Kidney (tissue), 14 donors: Measurements from ENCODE around the gene SGCD. TPM values are rescaled to one million over a fixed set of nuclear protein-coding genes. Genes with fewer than 3 reads are reported as not detected.

ENCODE experiments used
- DNase-seq, 5 donors: peaks; one replicate each; pipeline ENCODE4 v3.0.0-alpha.2; 2013 to 2020
- FAIRE-seq: peaks from 2 replicates; lab custom pipeline; 2012; peaks lifted over from hg19 to GRCh38; lab: Jason Lieb, UNC
- H3K27ac ChIP-seq, 2 donors: one replicate each; pipeline ENCODE4 v1.7.0; 2013; ENCODE audit warnings: low read depth in 2 of 2, low read length in 2 of 2, inconsistent platforms in 1 of 2
- H3K27me3 ChIP-seq: one replicate; pipeline ENCODE4 v1.7.1; 2013; ENCODE audit warnings: low read length, inconsistent platforms; ENCODE audit not compliant: control insufficient read depth, insufficient read depth
- H3K36me3 ChIP-seq, 3 donors: one replicate each; pipeline versions ENCODE4 v1.7.0 to v1.7.1; 2013; ENCODE audit warnings: low read length in 3 of 3, control low read depth in 1 of 3, inconsistent platforms in 1 of 3; ENCODE audit not compliant: insufficient read depth in 3 of 3, control insufficient read depth in 2 of 3
- H3K4me1 ChIP-seq, 3 donors: one replicate each; pipeline versions ENCODE4 v1.7.0 to v1.7.1; 2013; ENCODE audit warnings: low read length in 3 of 3, inconsistent platforms in 1 of 3, low read depth in 1 of 3; ENCODE audit not compliant: control insufficient read depth in 2 of 3, insufficient read depth in 2 of 3
- H3K4me3 ChIP-seq, 3 donors: one replicate each; pipeline versions ENCODE4 v1.7.0 to v1.8.1; 2013; ENCODE audit warnings: low read length in 3 of 3, control low read depth in 1 of 3, inconsistent platforms in 1 of 3
- H3K9ac ChIP-seq, 3 donors: one replicate each; pipeline versions ENCODE4 v1.7.0 to v1.7.1; 2013; ENCODE audit warnings: low read length in 3 of 3, control low read depth in 1 of 3, inconsistent platforms in 1 of 3
- H3K9me3 ChIP-seq, 3 donors: one replicate each; pipeline versions ENCODE4 v1.7.0 to v1.7.1; 2013; ENCODE audit warnings: low read length in 3 of 3, control low read depth in 1 of 3, inconsistent platforms in 1 of 3; ENCODE audit not compliant: control insufficient read depth in 2 of 3, insufficient read depth in 1 of 3
- intact Hi-C: fragments of 100-400 bp; cut with DNase I; formaldehyde crosslinking; loops from one replicate; pipeline ENCODE4 v1.11.1; 2022
- polyA plus RNA-seq: library from polyadenylated mRNA; stranded (reverse); fragments of 350-450 nt; fragmentation: Illumina TruSeq; extraction: RNeasy Lipid Tissue Mini Kit (QIAGEN cat#74804); gene quantifications from one replicate; pipeline ENCODE4 v1.2.3, GENCODE V29; 2014; ENCODE audit warnings: low read depth, low replicate concordance; ENCODE audit not compliant: insufficient read depth
- total RNA-seq: library from RNA; stranded (reverse); fragmentation: NEBNext Ultra II Directional; extraction: Animal tissue kit (Norgen Biotek cat#: 25700); gene quantifications from one replicate; pipeline ENCODE4 v1.2.1, GENCODE V29; 2021
- TF ChIP-seq, protein P1 (sequence below): IDR thresholded peaks from 3 replicates; pipeline ENCODE4 v1.5.1; 2012; ENCODE audit warnings: mild to moderate bottlenecking, moderate library complexity, borderline replicate concordance; ENCODE audit not compliant: insufficient read depth; ENCODE audit errors: extremely low read depth
- donor health status: control.
- donor health status: control.
- donor health status: control.
- donor health status: control.
- donor health status: control.
- donor health status: DM: yes; HTN: yes; CAD: no.
- donor health status: Normal renal cell carcinoma (clear cell type).

SGCD gene
- total and polyA plus RNA-seq, 2 donors from 2014 or later, result 0.99 to 2.7 TPM

DNA sequence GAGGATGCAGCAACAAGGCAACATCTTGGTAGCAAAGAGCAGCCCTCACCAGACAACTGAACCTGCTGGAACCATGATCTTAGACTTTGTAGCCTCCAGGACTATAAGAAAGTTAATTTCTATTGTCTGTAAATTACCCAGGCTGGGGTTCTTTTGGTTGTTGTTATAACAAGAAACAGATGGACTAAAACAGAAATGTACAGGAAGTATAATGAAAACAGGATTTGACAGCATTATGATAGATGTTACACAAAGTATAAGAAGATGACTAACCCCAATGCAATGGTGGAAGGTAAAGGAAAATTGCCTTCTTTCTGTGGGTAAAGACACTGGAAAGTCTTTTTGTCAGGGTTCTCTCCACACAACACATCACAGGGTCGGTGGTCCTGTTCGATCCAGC is 204.2 kb downstream of the SGCD start:
- no peak for DNase-seq
- H3K4me3 ChIP-seq, result no peak overlapping the region
- intact Hi-C loops, result no loop called here
- TF ChIP-seq, protein P1, sequence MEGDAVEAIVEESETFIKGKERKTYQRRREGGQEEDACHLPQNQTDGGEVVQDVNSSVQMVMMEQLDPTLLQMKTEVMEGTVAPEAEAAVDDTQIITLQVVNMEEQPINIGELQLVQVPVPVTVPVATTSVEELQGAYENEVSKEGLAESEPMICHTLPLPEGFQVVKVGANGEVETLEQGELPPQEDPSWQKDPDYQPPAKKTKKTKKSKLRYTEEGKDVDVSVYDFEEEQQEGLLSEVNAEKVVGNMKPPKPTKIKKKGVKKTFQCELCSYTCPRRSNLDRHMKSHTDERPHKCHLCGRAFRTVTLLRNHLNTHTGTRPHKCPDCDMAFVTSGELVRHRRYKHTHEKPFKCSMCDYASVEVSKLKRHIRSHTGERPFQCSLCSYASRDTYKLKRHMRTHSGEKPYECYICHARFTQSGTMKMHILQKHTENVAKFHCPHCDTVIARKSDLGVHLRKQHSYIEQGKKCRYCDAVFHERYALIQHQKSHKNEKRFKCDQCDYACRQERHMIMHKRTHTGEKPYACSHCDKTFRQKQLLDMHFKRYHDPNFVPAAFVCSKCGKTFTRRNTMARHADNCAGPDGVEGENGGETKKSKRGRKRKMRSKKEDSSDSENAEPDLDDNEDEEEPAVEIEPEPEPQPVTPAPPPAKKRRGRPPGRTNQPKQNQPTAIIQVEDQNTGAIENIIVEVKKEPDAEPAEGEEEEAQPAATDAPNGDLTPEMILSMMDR, result no peak
- no peaks in the 10 kb centered on the region for H3K36me3 ChIP-seq
- H3K4me1 ChIP-seq, result no peaks in the 10 kb centered on the region
- H3K9ac ChIP-seq, result no peak overlapping the region
- H3K27me3 ChIP-seq, result no peaks in the 10 kb centered on the region
- no peak overlapping the region for H3K27ac ChIP-seq
- no peak for FAIRE-seq
- H3K9me3 ChIP-seq, result no peaks in the 10 kb centered on the region

DNA sequence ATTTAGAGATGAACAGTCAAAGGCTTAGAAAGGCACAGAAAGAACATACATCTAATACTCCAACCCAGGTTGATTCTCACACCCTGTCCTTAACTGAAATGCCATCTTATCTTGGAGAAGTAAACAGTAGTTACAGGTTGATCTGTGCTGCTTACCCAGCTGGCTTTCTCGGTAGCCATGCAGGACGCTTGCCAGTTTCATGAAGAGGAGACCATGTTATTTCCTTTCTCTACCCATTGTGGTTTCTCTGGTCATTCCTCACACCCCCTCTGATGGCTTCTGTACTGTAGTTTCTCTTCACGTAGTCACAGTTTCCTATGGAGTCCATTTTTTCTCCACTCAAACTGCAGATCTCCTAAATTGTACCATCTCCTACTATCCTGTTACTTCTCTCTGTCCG is 206.0 kb downstream of the SGCD start:
- H3K9ac ChIP-seq, result no peak overlapping the region
- DNase-seq (no peak), FAIRE-seq (no peak)
- H3K27ac ChIP-seq, result no peak overlapping the region
- H3K4me3 ChIP-seq, result no peak overlapping the region
- H3K27me3 ChIP-seq, result no peaks in the 10 kb centered on the region
- H3K9me3 ChIP-seq, result no peaks in the 10 kb centered on the region
- no peaks in the 10 kb centered on the region for H3K36me3 ChIP-seq
- TF ChIP-seq, protein P1, result no peak
- intact Hi-C loops, result no loop called here
- no peaks in the 10 kb centered on the region for H3K4me1 ChIP-seq

DNA sequence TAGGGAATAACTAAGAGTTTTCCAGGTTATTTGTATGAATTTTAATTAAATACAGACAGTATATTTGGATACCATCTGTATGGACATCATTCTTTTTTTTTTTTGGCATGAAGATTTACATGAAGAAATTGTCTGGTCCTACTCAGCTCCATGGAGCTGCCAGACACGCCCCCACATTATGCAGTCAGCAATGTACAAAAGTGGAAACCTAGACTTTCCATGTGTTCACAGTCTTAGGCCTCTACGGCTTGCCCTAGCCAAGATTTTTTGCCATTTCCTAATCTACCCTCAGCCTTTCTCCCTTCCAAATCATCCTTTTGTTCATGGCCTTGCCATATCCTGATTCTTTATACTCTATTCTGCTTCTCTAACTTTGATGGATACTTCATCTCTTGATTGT is 207.1 kb downstream of the SGCD start:
- intact Hi-C loops, result no loop called here
- no peaks in the 10 kb centered on the region for H3K27me3 ChIP-seq
- H3K4me1 ChIP-seq, result no peaks in the 10 kb centered on the region
- no peak overlapping the region for H3K4me3 ChIP-seq
- FAIRE-seq (no peak), DNase-seq (no peak)
- H3K9ac ChIP-seq, result no peak overlapping the region
- H3K9me3 ChIP-seq, result no peaks in the 10 kb centered on the region
- H3K36me3 ChIP-seq, result no peaks in the 10 kb centered on the region
- TF ChIP-seq, protein P1, result no peak
- H3K27ac ChIP-seq, result no peak overlapping the region

DNA sequence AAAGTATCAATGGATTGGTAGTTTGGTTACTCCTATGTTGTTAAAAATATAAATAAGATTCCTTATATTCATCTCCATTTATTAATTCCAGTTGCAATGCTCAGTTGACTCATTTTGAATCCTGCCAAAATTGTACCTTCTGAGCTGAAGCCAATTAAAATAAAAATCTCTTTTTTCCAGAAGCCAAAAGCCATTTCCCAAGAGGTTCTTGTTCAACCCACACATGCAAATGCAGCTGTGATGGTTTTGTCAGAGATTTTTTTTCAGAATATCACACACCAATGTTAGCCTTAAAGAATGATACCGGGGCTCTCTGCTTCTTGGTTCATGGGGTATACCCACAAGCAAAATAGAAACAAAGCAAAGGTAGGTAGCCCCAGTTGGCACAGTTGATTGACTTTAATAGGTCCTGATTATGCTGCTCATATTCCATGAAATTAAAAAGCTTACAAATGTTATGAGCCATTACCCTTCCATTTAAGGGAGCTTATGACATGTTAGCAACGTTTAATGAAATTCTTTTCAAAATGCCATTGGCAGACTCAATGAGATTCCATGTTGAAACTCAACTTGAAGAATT is 208.0 kb downstream of the SGCD start:
- intact Hi-C loops, result no loop called here
- FAIRE-seq (no peak), DNase-seq (peak in 2 of 5 donors; percentile 55 to 66)
- TF ChIP-seq, protein P1, result no peak
- Histone ChIP-seq H3K4me3 (no peak overlapping the region), H3K9me3 (no peaks in the 10 kb centered on the region), H3K27me3 (no peaks in the 10 kb centered on the region), H3K36me3 (no peaks in the 10 kb centered on the region), H3K9ac (no peak overlapping the region), H3K27ac (no peak overlapping the region), H3K4me1 (no peaks in the 10 kb centered on the region)
